Neuron (in vitro differentiated cells): ENCODE data around the gene BCKDHB.

Source experiments
- H2AFZ ChIP-seq: one replicate; pipeline ENCODE4 v1.6.1; 2013; ENCODE audit warnings: low read depth, mild to moderate bottlenecking, inconsistent platforms, low read length, moderate library complexity
- H3K27me3 ChIP-seq: one replicate; pipeline ENCODE4 v1.6.1; 2013; ENCODE audit warnings: low read length; ENCODE audit not compliant: insufficient read depth
- H3K36me3 ChIP-seq: one replicate; pipeline ENCODE4 v1.6.1; 2013; ENCODE audit warnings: low read length; ENCODE audit not compliant: insufficient read depth
- H3K4me1 ChIP-seq: one replicate; pipeline ENCODE4 v1.6.1; 2013; ENCODE audit warnings: low read length; ENCODE audit not compliant: insufficient read depth
- H3K4me3 ChIP-seq: 2 replicates; pipeline ENCODE4 v1.5.1; 2013; ENCODE audit warnings: mild to moderate bottlenecking, low read length, moderate library complexity
- H3K9me3 ChIP-seq: one replicate; pipeline ENCODE4 v1.6.1; 2013; ENCODE audit warnings: low read length

The BCKDHB gene

GRCh38 chr6:80158478-80158989, 52.1 kb downstream of the BCKDHB start:
- Histone ChIP-seq H2AFZ (no peak overlapping the region), H3K36me3 (no peaks in the 10 kb centered on the region), H3K4me3 (no peak overlapping the region), H3K9me3 (no peaks in the 10 kb centered on the region), H3K4me1 (peaks cover 18% of the 10 kb centered on the region), H3K27me3 (no peaks in the 10 kb centered on the region)

DNA sequence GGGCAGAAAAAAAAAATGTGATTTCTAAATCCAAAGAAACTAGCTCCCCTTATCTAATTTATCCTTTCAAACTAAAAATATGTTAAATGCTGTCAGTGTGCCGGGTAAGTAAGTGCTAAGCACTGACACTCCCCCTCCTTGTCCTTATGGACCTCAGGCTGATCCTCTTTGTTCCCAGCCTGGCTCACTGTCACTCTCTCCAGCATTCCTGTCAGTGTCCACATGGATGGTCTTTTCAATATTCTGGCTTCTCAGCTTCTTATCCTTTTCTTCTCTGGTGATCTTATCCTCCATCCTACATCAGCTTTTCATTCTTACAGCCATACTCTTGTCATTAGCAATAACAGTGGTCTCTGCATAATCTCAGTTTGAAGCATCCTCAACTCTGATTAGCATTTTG, 55.0 kb downstream of the BCKDHB start:
- Histone ChIP-seq H3K36me3 (no peaks in the 10 kb centered on the region), H3K4me3 (no peak overlapping the region), H3K27me3 (no peaks in the 10 kb centered on the region), H2AFZ (no peak overlapping the region), H3K9me3 (no peaks in the 10 kb centered on the region), H3K4me1 (peaks cover 18% of the 10 kb centered on the region)

DNA sequence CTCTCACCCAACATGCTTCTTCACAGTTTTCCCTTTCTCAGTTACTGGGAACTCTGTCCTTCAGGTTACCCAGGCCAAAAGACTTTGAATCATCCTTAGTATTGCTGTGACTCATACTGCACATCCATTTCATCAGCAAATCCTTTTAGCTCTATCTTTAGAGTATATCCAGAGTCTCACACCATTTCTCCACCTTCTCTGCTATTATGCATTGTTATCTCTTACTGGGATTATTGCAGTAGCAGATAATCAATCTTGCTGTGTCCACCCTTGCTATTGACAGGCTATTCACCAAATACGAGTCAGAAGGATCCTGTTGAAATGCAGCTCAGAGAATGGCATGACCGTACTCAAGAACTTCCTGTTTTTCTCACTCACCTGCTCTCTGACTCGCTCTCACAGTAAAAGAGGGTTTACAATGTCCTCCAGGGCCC, 57.3 kb downstream of the BCKDHB start:
- no peak overlapping the region for H3K4me3 ChIP-seq

DNA sequence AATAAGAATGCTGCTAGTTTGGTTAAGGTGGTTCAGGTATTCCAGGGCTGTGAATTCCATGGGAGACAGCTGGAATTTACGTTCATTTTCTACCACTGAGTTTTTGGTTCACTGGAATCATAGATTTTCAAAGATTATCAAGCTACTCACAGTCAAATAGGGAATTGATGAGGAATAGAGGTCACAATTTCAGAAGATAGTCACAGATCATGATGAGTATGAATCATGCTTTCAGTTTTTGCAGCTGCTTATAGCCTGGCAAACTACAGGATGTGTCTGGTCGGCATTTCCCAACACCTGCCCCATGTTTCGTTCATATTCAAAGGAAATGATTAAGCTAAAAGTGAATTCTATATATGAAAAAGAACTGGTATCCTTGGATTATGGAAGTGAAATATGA, 58.7 kb downstream of the BCKDHB start:
- H3K36me3 ChIP-seq = no peaks in the 10 kb centered on the region
- no peaks in the 10 kb centered on the region for H3K9me3 ChIP-seq
- H3K4me1 ChIP-seq = peaks cover 18% of the 10 kb centered on the region
- H3K27me3 ChIP-seq = no peaks in the 10 kb centered on the region
- H2AFZ ChIP-seq = no peak overlapping the region
- H3K4me3 ChIP-seq = no peak overlapping the region

More for the DNA sequence above, 57.3 kb downstream of the BCKDHB start:
- Histone ChIP-seq H3K36me3 (no peaks in the 10 kb centered on the region), H2AFZ (no peak overlapping the region), H3K4me1 (peaks cover 18% of the 10 kb centered on the region), H3K27me3 (no peaks in the 10 kb centered on the region), H3K9me3 (no peaks in the 10 kb centered on the region)

- no peaks in the 10 kb centered on the region for H3K9me3 ChIP-seq
- no peaks in the 10 kb centered on the region for H3K36me3 ChIP-seq
- no peaks in the 10 kb centered on the region for H3K27me3 ChIP-seq
- no peak overlapping the region for H3K4me3 ChIP-seq
- peaks cover 14% of the 10 kb centered on the region for H3K4me1 ChIP-seq
- H2AFZ ChIP-seq = no peak overlapping the region
Measured at GRCh38 chr6:80165819-80166218, 59.3 kb downstream of the BCKDHB start.

GRCh38 chr6:80170433-80170832, 64.0 kb downstream of the BCKDHB start:
- no peaks in the 10 kb centered on the region for H3K9me3 ChIP-seq
- H3K27me3 ChIP-seq = no peaks in the 10 kb centered on the region
- no peak overlapping the region for H3K4me3 ChIP-seq
- peaks cover 5% of the 10 kb centered on the region for H3K4me1 ChIP-seq
- H3K36me3 ChIP-seq = peaks cover 2% of the 10 kb centered on the region
- no peak overlapping the region for H2AFZ ChIP-seq

- no peak overlapping the region for H3K4me3 ChIP-seq
- H3K9me3 ChIP-seq = no peaks in the 10 kb centered on the region
- H3K27me3 ChIP-seq = no peaks in the 10 kb centered on the region
- peaks cover 5% of the 10 kb centered on the region for H3K4me1 ChIP-seq
- no peak overlapping the region for H2AFZ ChIP-seq
- H3K36me3 ChIP-seq = peaks cover 2% of the 10 kb centered on the region
Measured at GRCh38 chr6:80173411-80173810, 66.9 kb downstream of the BCKDHB start.

DNA sequence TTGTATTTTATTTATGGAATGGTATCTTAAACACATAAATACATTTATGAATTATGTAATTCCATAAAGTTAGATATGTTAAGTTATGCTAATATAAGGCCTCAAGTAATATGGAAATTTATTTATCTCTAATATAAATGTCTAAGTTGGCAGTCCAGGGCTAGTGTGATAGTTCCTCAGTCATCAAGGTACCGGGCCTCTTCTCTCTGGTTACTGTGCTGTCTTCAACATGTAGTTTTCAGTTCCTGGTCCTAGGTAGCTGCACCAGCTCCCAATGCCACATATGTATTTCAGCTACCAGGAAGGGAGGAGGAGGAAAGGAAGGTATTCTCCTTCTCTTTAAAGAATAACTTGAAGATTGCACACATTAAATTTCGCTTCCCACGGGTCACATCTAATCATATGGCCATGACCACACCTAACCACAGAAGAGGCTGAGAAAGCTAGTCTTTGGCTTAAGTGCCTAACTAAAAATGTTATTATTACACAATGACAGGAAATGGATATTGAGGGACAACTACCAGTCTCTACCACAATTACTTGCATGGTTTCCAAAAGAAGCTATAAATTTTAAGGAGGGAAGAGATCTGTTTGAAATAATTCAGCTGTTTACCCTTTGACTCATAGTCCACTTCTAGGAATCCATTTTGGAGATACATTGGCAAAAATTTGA, 68.6 kb downstream of the BCKDHB start:
- Histone ChIP-seq H2AFZ (no peak overlapping the region), H3K36me3 (peaks cover 2% of the 10 kb centered on the region), H3K9me3 (no peaks in the 10 kb centered on the region), H3K4me3 (no peak overlapping the region), H3K4me1 (peaks cover 5% of the 10 kb centered on the region), H3K27me3 (no peaks in the 10 kb centered on the region)

DNA sequence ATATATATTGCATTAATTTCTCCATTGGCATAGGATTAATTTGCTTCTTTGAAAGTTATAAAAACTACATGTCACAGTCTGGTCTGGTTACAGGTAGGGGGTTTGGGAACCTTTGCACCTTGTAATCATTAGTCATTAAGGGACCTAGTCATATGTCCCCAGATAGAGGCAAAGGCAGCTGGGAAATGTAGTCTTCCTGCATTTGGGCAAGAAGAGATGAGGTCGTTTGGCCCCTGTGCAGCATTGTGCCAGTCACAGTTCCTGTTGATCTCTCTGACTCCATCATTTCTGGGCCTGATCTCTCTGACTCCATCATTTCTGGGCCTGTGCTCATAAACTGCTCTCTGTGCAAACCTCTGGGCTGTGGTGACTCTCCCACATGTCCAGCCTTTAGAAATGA, 73.2 kb downstream of the BCKDHB start:
- no peak overlapping the region for H3K4me3 ChIP-seq
- H3K4me1 ChIP-seq = no peaks in the 10 kb centered on the region
- H3K36me3 ChIP-seq = peaks cover 2% of the 10 kb centered on the region
- no peaks in the 10 kb centered on the region for H3K27me3 ChIP-seq
- no peak overlapping the region for H2AFZ ChIP-seq
- H3K9me3 ChIP-seq = no peaks in the 10 kb centered on the region

- Histone ChIP-seq H3K36me3 (no peaks in the 10 kb centered on the region), H3K4me3 (no peak overlapping the region)
Measured at GRCh38 chr6:80181352-80182081, 75.0 kb downstream of the BCKDHB start.

GRCh38 chr6:80182308-80182707, 75.8 kb downstream of the BCKDHB start:
- Histone ChIP-seq H2AFZ (no peak overlapping the region), H3K4me3 (no peak overlapping the region), H3K36me3 (no peaks in the 10 kb centered on the region), H3K4me1 (no peaks in the 10 kb centered on the region), H3K27me3 (no peaks in the 10 kb centered on the region), H3K9me3 (peaks cover 5% of the 10 kb centered on the region)

More at GRCh38 chr6:80181352-80182081, 75.0 kb downstream of the BCKDHB start:
- Histone ChIP-seq H3K9me3 (peaks cover 5% of the 10 kb centered on the region), H3K4me1 (no peaks in the 10 kb centered on the region), H2AFZ (no peak overlapping the region), H3K27me3 (no peaks in the 10 kb centered on the region)

- peaks cover 5% of the 10 kb centered on the region for H3K9me3 ChIP-seq
- H2AFZ ChIP-seq = no peak overlapping the region
- H3K36me3 ChIP-seq = no peaks in the 10 kb centered on the region
- H3K4me1 ChIP-seq = no peaks in the 10 kb centered on the region
- no peaks in the 10 kb centered on the region for H3K27me3 ChIP-seq
- no peak overlapping the region for H3K4me3 ChIP-seq
Measured at GRCh38 chr6:80183019-80183795, 76.7 kb downstream of the BCKDHB start.

GRCh38 chr6:80185492-80185891, 79.0 kb downstream of the BCKDHB start:
- Histone ChIP-seq H3K4me1 (no peaks in the 10 kb centered on the region), H3K9me3 (peaks cover 5% of the 10 kb centered on the region), H2AFZ (no peak overlapping the region), H3K27me3 (no peaks in the 10 kb centered on the region), H3K36me3 (no peaks in the 10 kb centered on the region), H3K4me3 (no peak overlapping the region)
